Body of pancreas (tissue), 4 donors: ENCODE results near the gene WWOX. TPM values are rescaled to one million over a fixed set of nuclear protein-coding genes. Genes with fewer than 3 reads are reported as not detected.

Experiments
- ATAC-seq: fragments of 150-250 bp; one replicate; pipeline ENCODE4 v1.9.1; 2016
- DNase-seq, 4 donors: peaks; one replicate each; pipeline ENCODE4 v3.0.0-alpha.2; 2019
- H3K27ac ChIP-seq, 4 donors: fragments of 200-600 bp; sonication (generic); 1 replicate in 3 of 4; 2 replicates in 1 of 4; pipeline versions ENCODE4 v1.5.1 to v1.6.1; 2016 to 2019; ENCODE audit warnings: mild to moderate bottlenecking in 1 of 4, mixed read lengths in 1 of 4, moderate library complexity in 1 of 4
- H3K27me3 ChIP-seq, 2 donors: fragments of 200-600 bp; sonication (generic); one replicate each; pipeline ENCODE4 v1.6.0; 2016; ENCODE audit warnings: mild to moderate bottlenecking in 1 of 2
- H3K36me3 ChIP-seq, 2 donors: fragments of 200-600 bp; sonication (generic); replicated peaks in 1 of 2; 2 replicates each; pipeline ENCODE4 v1.5.1; 2016; ENCODE audit warnings: low read depth in 2 of 2; ENCODE audit not compliant: insufficient read depth in 1 of 2
- H3K4me1 ChIP-seq: fragments of 200-600 bp; sonication (generic); one replicate; pipeline ENCODE4 v1.6.0; 2016
- H3K4me3 ChIP-seq, 2 donors: fragments of 200-600 bp; sonication (generic); 1 replicate in 1 of 2; 2 replicates in 1 of 2; pipeline ENCODE4 v1.5.1; 2016 to 2019
- H3K9me3 ChIP-seq, 3 donors: fragments of 200-600 bp; sonication (generic); 1 replicate in 2 of 3; 2 replicates in 1 of 3; pipeline ENCODE4 v1.5.1; 2016
- CTCF ChIP-seq, 7 experiments: fragments of 450-650 bp in 4 of 7; fragments of 200-600 bp in 3 of 7; sonication (generic) in 3 of 7; IDR thresholded peaks; one replicate each; pipeline ENCODE4 v1.5.1; 2016 to 2019; ENCODE audit warnings: antibody characterized with exemption in 7 of 7
- POLR2A ChIP-seq, 3 donors: fragments of 450-650 bp; IDR thresholded peaks; one replicate each; pipeline ENCODE4 v1.6.1; 2016; ENCODE audit warnings: antibody characterized with exemption in 3 of 3, mild to moderate bottlenecking in 2 of 3
- WGBS, 2 donors: methylation state at CpG; one replicate each; pipeline ENCODE4 v1.1.5; 2017; 5-methylcytosine and 5-hydroxymethylcytosine counted together
- intact Hi-C: fragments of 100-400 bp; cut with DNase I; formaldehyde crosslinking; loops from one replicate; pipeline ENCODE4 v1.15.1; 2023
- total RNA-seq, 2 donors: library from RNA; depleted of rRNA; stranded (reverse); fragments of >200 nt; gene quantifications; one replicate each; pipeline ENCODE4 v1.1.0, GENCODE V29; 2016

WWOX gene
- total RNA-seq, 2 donors from 2014 or later = 52.7 to 67.2 TPM

- no peak for TF ChIP-seq CTCF (IDR thresholded peaks at IDR 0.05)
- TF ChIP-seq POLR2A (IDR thresholded peaks at IDR 0.05) = no peak
- 94 to 96% methylated on average over 5 of the region's 5 CpGs for WGBS, 2 donors
These were observed 61.7 kb downstream of the WWOX start for GRCh38 chr16:78161023-78161729.

GRCh38 chr16:78163772-78164670 is 64.6 kb downstream of the WWOX start:
- no peak for ATAC-seq
- 83 to 93% methylated on average over 12 of the region's 12 CpGs for WGBS, 2 donors
- H3K27me3 ChIP-seq = no peaks in the 10 kb centered on the region
- H3K9me3 ChIP-seq = no peaks in the 10 kb centered on the region
- no peak for DNase-seq
- no peaks in the 10 kb centered on the region for H3K4me1 ChIP-seq
- no peak overlapping the region for H3K4me3 ChIP-seq
- no peak for TF ChIP-seq CTCF (IDR thresholded peaks at IDR 0.05)
- no peak for TF ChIP-seq POLR2A (IDR thresholded peaks at IDR 0.05)
- H3K36me3 ChIP-seq = no peaks in the 10 kb centered on the region
- intact Hi-C loops = no loop called here
- no peak overlapping the region for H3K27ac ChIP-seq

More at GRCh38 chr16:78161023-78161729, 61.7 kb downstream of the WWOX start:
- Histone ChIP-seq H3K4me3 (no peak overlapping the region), H3K36me3 (no peaks in the 10 kb centered on the region), H3K9me3 (no peaks in the 10 kb centered on the region), H3K27me3 (no peaks in the 10 kb centered on the region), H3K27ac (no peak overlapping the region), H3K4me1 (no peaks in the 10 kb centered on the region)
- intact Hi-C loops = no loop called here
- DNase-seq (no peak), ATAC-seq (no peak)

- ATAC-seq = no peak
- TF ChIP-seq CTCF (IDR thresholded peaks at IDR 0.05) (no peak), POLR2A (IDR thresholded peaks at IDR 0.05) (no peak)
- no peak for DNase-seq
- intact Hi-C loops = no loop called here
- 71 to 79% methylated on average over 2 of the region's 2 CpGs for WGBS, 2 donors
- no peaks in the 10 kb centered on the region for H3K9me3 ChIP-seq
- H3K36me3 ChIP-seq = no peaks in the 10 kb centered on the region
- no peaks in the 10 kb centered on the region for H3K27me3 ChIP-seq
- H3K4me1 ChIP-seq = no peaks in the 10 kb centered on the region
- H3K4me3 ChIP-seq = no peak overlapping the region
- H3K27ac ChIP-seq = no peak overlapping the region
These were observed 71.1 kb downstream of the WWOX start for GRCh38 chr16:78170494-78170933.

GRCh38 chr16:78175287-78175686 is 75.8 kb downstream of the WWOX start:
- Histone ChIP-seq H3K27ac (no peak overlapping the region), H3K4me1 (no peaks in the 10 kb centered on the region), H3K27me3 (no peaks in the 10 kb centered on the region), H3K36me3 (no peaks in the 10 kb centered on the region), H3K4me3 (no peak overlapping the region), H3K9me3 (no peaks in the 10 kb centered on the region)
- WGBS, 2 donors = 90 to 91% methylated on average over 3 of the region's 3 CpGs
- no peak for DNase-seq
- intact Hi-C loops = no loop called here
- TF ChIP-seq CTCF (IDR thresholded peaks at IDR 0.05) (no peak), POLR2A (IDR thresholded peaks at IDR 0.05) (no peak)
- ATAC-seq = no peak
